Panc1 (cell line): ENCODE measurements around the gene PKD1L1. TPM values are rescaled to one million over a fixed set of nuclear protein-coding genes. Genes with fewer than 3 reads are reported as not detected.

Source experiments
- ATAC-seq: fragments of 200-7000 bp; cut with Tn5 transposase; 2 replicates; pipeline ENCODE4 v1.9.1; 2020; ENCODE audit warnings: mild to moderate bottlenecking, moderate library complexity
- BruUV-seq: library from RNA; stranded (reverse); fragments of 400-500 nt; replicated peaks from 2 replicates; lab custom pipeline; 2021; lab: Mats Ljungman, UMichigan
- CTCF ChIA-PET: fragments of 300-600 bp; sonication (Branson Sonifier 250); formaldehyde crosslinking; loops from one replicate; lab custom pipeline; 2022; ENCODE audit warnings: antibody characterized with exemption; lab: Charles Lee
- POLR2A ChIA-PET: fragments of 300-600 bp; sonication (Branson Sonifier 250); formaldehyde crosslinking; loops from one replicate; lab custom pipeline; 2022; ENCODE audit warnings: antibody characterized with exemption; lab: Charles Lee
- DNase-seq: peaks from one replicate; pipeline ENCODE4 v3.0.0-alpha.2; 2010; ENCODE audit warnings: low read depth, low spot score
- H3K27ac ChIP-seq: 2 replicates; pipeline ENCODE4 v1.5.1; 2011; ENCODE audit warnings: mild to moderate bottlenecking, low read length, inconsistent platforms
- H3K27me3 ChIP-seq: fragments of 200-500 bp; sonication (Bioruptor generic); 2 replicates; pipeline ENCODE4 v1.6.0; 2014; ENCODE audit warnings: low read length, inconsistent platforms; ENCODE audit not compliant: control insufficient read depth, insufficient read depth
- H3K36me3 ChIP-seq: fragments of 200-500 bp; sonication (Bioruptor generic); 2 replicates; pipeline ENCODE4 v1.5.1; 2014; ENCODE audit warnings: inconsistent platforms, mild to moderate bottlenecking, low read length, moderate library complexity; ENCODE audit not compliant: control insufficient read depth, insufficient read depth
- H3K4me1 ChIP-seq: 2 replicates; pipeline ENCODE4 v1.5.1; 2011; ENCODE audit warnings: inconsistent platforms, mild to moderate bottlenecking, low read length, moderate library complexity; ENCODE audit not compliant: control insufficient read depth, insufficient read depth
- H3K4me3 ChIP-seq, 2 experiments: 2 replicates each; pipeline ENCODE4 v1.5.1; 2011 to 2012; ENCODE audit warnings: low read depth in 2 of 2, low read length in 2 of 2, mild to moderate bottlenecking in 2 of 2, inconsistent platforms in 1 of 2, moderate library complexity in 1 of 2
- H3K9me3 ChIP-seq: fragments of 200-500 bp; sonication (Bioruptor generic); 2 replicates; pipeline ENCODE4 v1.5.1; 2014; ENCODE audit warnings: low read depth, mild to moderate bottlenecking, inconsistent platforms, low read length, moderate library complexity; ENCODE audit not compliant: control insufficient read depth, insufficient read depth
- CTCF ChIP-seq: fragments of 450-650 bp; IDR thresholded peaks from 2 replicates; pipeline ENCODE4 v1.5.1; 2017; ENCODE audit warnings: mild to moderate bottlenecking
- POLR2AphosphoS5 ChIP-seq: IDR thresholded peaks from 2 replicates; pipeline ENCODE4 v1.6.1; 2012; ENCODE audit warnings: mild to moderate bottlenecking, low read depth, low read length, moderate library complexity
- REST ChIP-seq, 2 experiments: IDR thresholded peaks; 2 replicates each; pipeline ENCODE4 v1.6.1; 2011 to 2012; ENCODE audit warnings: low read depth in 2 of 2, control low read depth in 1 of 2, low read length in 1 of 2, mild to moderate bottlenecking in 1 of 2, moderate library complexity in 1 of 2; ENCODE audit not compliant: insufficient read depth in 1 of 2
- SIN3A ChIP-seq: IDR thresholded peaks from 2 replicates; pipeline ENCODE4 v1.6.1; 2012; ENCODE audit warnings: low read depth, mild to moderate bottlenecking, low read length, moderate library complexity, borderline replicate concordance; ENCODE audit not compliant: insufficient read depth
- TCF7L2 ChIP-seq: IDR thresholded peaks from 2 replicates; pipeline ENCODE4 v1.6.1; 2011; ENCODE audit warnings: mild to moderate bottlenecking, low read depth, low read length, inconsistent platforms
- in situ Hi-C: cut with HindIII; loops from 2 replicates; pipeline ENCODE4 v1.10.0; 2016; ENCODE audit warnings: low sequenced_read_pairs, low pct_unique_long_range_greater_than_20kb
- intact Hi-C: fragments of 100-400 bp; cut with micrococcal nuclease; formaldehyde crosslinking; loops from one replicate; pipeline ENCODE4 v1.10.0; 2022; ENCODE audit not compliant: unreplicated experiment
- total RNA-seq: library from RNA; stranded (reverse); gene quantifications from one replicate; pipeline ENCODE4 v1.2.1, GENCODE V29; 2021; ENCODE audit not compliant: unreplicated experiment

The PKD1L1 gene
- total RNA-seq, 1 experiment from 2014 or later = 2.2 TPM

GRCh38 chr7:47787249-47788069 lies 160.8 kb downstream of the PKD1L1 start:
- ChIA-PET POLR2A (interaction anchor here (0.6 to 1.6 kb wide), 6 partner anchors 9 to 250 kb away, joined by 3 to 6 read pairs (median 4); no protein-coding TSS in a partner anchor), CTCF (interaction anchor here (1.1 to 1.4 kb wide), 4 partner anchors 18 to 151 kb away, joined by 3 to 4 read pairs (median 4); no protein-coding TSS in a partner anchor)
- H3K27ac ChIP-seq = peak overlapping the region; percentile 100
- H3K4me3 ChIP-seq = no peak overlapping the region
- peaks cover 52% of the 10 kb centered on the region for H3K4me1 ChIP-seq
- H3K27me3 ChIP-seq = no peaks in the 10 kb centered on the region
- DNase-seq = no peak
- peaks cover 18% of the 10 kb centered on the region; the same call in 1 of the 2 replicates for H3K9me3 ChIP-seq
- intact Hi-C loops (loop anchor here (10.0 kb wide), 1 partner anchor 153 kb away; no protein-coding TSS in a partner anchor), in situ Hi-C loops (no loop called here)
- TSS peak; percentile 93 for BruUV-seq
- H3K36me3 ChIP-seq = no peaks in the 10 kb centered on the region
- TF ChIP-seq POLR2AphosphoS5 (no peak), TCF7L2 (peak; percentile 28)
- ATAC-seq = peak; percentile 24

- in situ Hi-C loops (no loop called here), intact Hi-C loops (loop anchor here (1.0 to 10.0 kb wide), 2 partner anchors 23 to 152 kb away; no protein-coding TSS in a partner anchor)
- peak; percentile 96 for ATAC-seq
- Histone ChIP-seq H3K36me3 (no peaks in the 10 kb centered on the region), H3K4me3 (no peak overlapping the region), H3K9me3 (peaks cover 18% of the 10 kb centered on the region; the same call in 1 of the 2 replicates), H3K27me3 (no peaks in the 10 kb centered on the region), H3K4me1 (peaks cover 56% of the 10 kb centered on the region), H3K27ac (peak overlapping the region; percentile 100)
- ChIA-PET CTCF (interaction anchor here (0.6 to 1.4 kb wide), 5 partner anchors 19 to 206 kb away, joined by 3 to 7 read pairs (median 4); no protein-coding TSS in a partner anchor), POLR2A (interaction anchor here (0.6 to 1.6 kb wide), 5 partner anchors 23 to 252 kb away, joined by 3 to 5 read pairs (median 3); no protein-coding TSS in a partner anchor)
- no TSS peak for BruUV-seq
- TF ChIP-seq POLR2AphosphoS5 (peak; percentile 98), CTCF (no peak), SIN3A (no peak), TCF7L2 (peak; percentile 98), REST (IDR thresholded peaks at IDR 0.05; ENCODE audit: insufficient read depth in 1 of 2, low read depth in 2 of 2, low read length in 1 of 2) (peak in 1 of 2 experiments; percentile 60; a peak in 1 of 4 replicates)
- peak; percentile 95 for DNase-seq
Measured at GRCh38 chr7:47786557-47787248, 161.6 kb downstream of the PKD1L1 start.
